ENCODE data around the gene MCTP1.

DNA sequence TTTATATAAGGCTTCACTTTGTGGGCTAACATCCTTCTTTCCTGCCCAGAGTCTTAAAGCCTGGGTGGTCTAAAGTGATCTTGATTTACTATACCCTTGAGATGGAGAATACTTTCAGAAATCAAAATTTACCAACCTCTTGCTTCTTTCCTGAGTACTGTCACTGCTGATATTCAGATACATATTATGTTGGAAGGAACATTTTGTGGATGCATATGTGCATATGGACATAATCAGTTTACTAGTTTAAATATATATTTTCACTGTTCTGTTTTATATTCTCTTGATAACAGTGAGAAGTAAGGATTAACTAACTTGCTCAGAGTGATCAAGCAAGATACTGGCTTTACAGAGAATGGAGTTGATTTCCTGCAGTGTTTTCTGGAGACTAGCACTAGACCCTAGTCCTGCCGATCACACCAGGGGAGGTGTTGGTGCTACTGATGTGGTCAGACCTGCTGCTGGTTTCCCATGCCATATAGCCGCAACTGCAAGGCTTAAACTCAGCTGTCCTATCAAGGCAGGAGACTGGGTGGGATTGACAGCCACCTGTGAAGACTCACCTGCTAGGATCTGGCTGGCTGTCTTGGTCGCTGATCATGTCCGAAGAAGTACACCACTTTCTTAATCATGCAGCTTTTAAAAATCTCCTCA is 608.8 kb downstream of the MCTP1 start:
- TF ChIP-seq, protein P1, sequence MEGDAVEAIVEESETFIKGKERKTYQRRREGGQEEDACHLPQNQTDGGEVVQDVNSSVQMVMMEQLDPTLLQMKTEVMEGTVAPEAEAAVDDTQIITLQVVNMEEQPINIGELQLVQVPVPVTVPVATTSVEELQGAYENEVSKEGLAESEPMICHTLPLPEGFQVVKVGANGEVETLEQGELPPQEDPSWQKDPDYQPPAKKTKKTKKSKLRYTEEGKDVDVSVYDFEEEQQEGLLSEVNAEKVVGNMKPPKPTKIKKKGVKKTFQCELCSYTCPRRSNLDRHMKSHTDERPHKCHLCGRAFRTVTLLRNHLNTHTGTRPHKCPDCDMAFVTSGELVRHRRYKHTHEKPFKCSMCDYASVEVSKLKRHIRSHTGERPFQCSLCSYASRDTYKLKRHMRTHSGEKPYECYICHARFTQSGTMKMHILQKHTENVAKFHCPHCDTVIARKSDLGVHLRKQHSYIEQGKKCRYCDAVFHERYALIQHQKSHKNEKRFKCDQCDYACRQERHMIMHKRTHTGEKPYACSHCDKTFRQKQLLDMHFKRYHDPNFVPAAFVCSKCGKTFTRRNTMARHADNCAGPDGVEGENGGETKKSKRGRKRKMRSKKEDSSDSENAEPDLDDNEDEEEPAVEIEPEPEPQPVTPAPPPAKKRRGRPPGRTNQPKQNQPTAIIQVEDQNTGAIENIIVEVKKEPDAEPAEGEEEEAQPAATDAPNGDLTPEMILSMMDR (IDR thresholded peaks at IDR 0.05), result no peak
- no peak for TF ChIP-seq POLR2A (IDR thresholded peaks at IDR 0.05)
- TF ChIP-seq EP300 (IDR thresholded peaks at IDR 0.05), result no peak

Measured in tibial nerve (tissue), 4 donors.